GM12878 (cell line): ENCODE measurements around the gene FLACC1. TPM values are rescaled to one million over a fixed set of nuclear protein-coding genes. Genes with fewer than 3 reads are reported as not detected.

Experiments
- ATAC-seq: fragments of 200-7000 bp; cut with Tn5 transposase; 3 replicates; pipeline ENCODE4 v1.9.1; 2020; ENCODE audit warnings: mild to moderate bottlenecking, moderate library complexity
- BruUV-seq: library from RNA; stranded (reverse); fragments of 400-500 nt; replicated peaks from 2 replicates; lab custom pipeline; 2021; lab: Mats Ljungman, UMichigan
- CTCF ChIA-PET: fragments of 300-600 bp; sonication (Branson Sonifier 250); formaldehyde crosslinking; extraction: SDS; loops from one replicate; lab custom pipeline; 2021; ENCODE audit warnings: inconsistent platforms; lab: Yijun Ruan, JAX
- POLR2A ChIA-PET: fragments of 350-600 bp; formaldehyde crosslinking; extraction: SDS; loops from one replicate; lab custom pipeline; 2021; ENCODE audit warnings: inconsistent platforms; lab: Charles Lee
- RAD21 ChIA-PET: fragments of 300-600 bp; sonication (Branson Sonifier 250); formaldehyde crosslinking; loops from one replicate; lab custom pipeline; 2023; ENCODE audit warnings: antibody characterized with exemption; ENCODE audit not compliant: unreplicated experiment; lab: Charles Lee
- SMC1A ChIA-PET: fragments of 300-600 bp; sonication (Branson Sonifier 250); formaldehyde crosslinking; loops from one replicate; lab custom pipeline; 2023; ENCODE audit not compliant: unreplicated experiment, uncharacterized antibody; lab: Charles Lee
- DNase-seq: peaks from one replicate; pipeline ENCODE4 v3.0.0-alpha.2; 2011; ENCODE audit warnings: low read depth, low spot score
- FAIRE-seq: peaks from 3 replicates; lab custom pipeline; 2011; peaks lifted over from hg19 to GRCh38; lab: Jason Lieb, UNC
- H2AFZ ChIP-seq: 2 replicates; pipeline ENCODE4 v1.6.0; 2011; ENCODE audit warnings: low read depth, low read length, control low read depth; ENCODE audit not compliant: control insufficient read depth
- H3K27ac ChIP-seq: 2 replicates; pipeline ENCODE4 v1.5.1; 2011; ENCODE audit warnings: control low read depth; ENCODE audit not compliant: control insufficient read depth, insufficient read depth
- H3K27me3 ChIP-seq, 2 experiments: replicated peaks in 1 of 2; 2 replicates each; pipeline versions ENCODE4 v1.6.0 to v1.6.1; 2011; ENCODE audit warnings: low read length in 1 of 2; ENCODE audit not compliant: control insufficient read depth in 2 of 2, insufficient read depth in 2 of 2
- H3K36me3 ChIP-seq, 2 experiments: 2 replicates each; pipeline ENCODE4 v1.5.1; 2011; ENCODE audit warnings: low read length in 1 of 2; ENCODE audit not compliant: control insufficient read depth in 2 of 2, insufficient read depth in 2 of 2
- H3K4me1 ChIP-seq: 2 replicates; pipeline ENCODE4 v1.6.1; 2011; ENCODE audit warnings: mild to moderate bottlenecking, low read length, moderate library complexity, mixed read lengths; ENCODE audit not compliant: control insufficient read depth, insufficient read depth
- H3K4me2 ChIP-seq: 2 replicates; pipeline ENCODE4 v1.6.0; 2011; ENCODE audit warnings: control low read depth; ENCODE audit not compliant: control insufficient read depth, insufficient read depth
- H3K4me3 ChIP-seq: fragments of 200-600 bp; sonication (generic); 2 replicates; pipeline ENCODE4 v1.5.1; 2016
- H3K79me2 ChIP-seq: 2 replicates; pipeline ENCODE4 v1.6.0; 2011; ENCODE audit warnings: low read length; ENCODE audit not compliant: control insufficient read depth, insufficient read depth
- H3K9ac ChIP-seq: 2 replicates; pipeline ENCODE4 v1.8.0; 2011; ENCODE audit warnings: low read length, control low read depth, mixed read lengths; ENCODE audit not compliant: control insufficient read depth, insufficient read depth
- H3K9me3 ChIP-seq: replicated peaks from 3 replicates; pipeline ENCODE4 v1.5.1; 2011; ENCODE audit warnings: mild to moderate bottlenecking, low read length; ENCODE audit not compliant: control insufficient read depth, insufficient read depth
- H4K20me1 ChIP-seq: 2 replicates; pipeline ENCODE4 v1.6.0; 2011; ENCODE audit not compliant: control insufficient read depth, insufficient read depth
- EGR1 ChIP-seq, 2 experiments: IDR thresholded peaks; 1 replicate in 1 of 2; 2 replicates in 1 of 2; pipeline ENCODE4 v1.6.1; 2011 to 2012; ENCODE audit warnings: low read depth in 2 of 2, low read length in 2 of 2, borderline replicate concordance in 1 of 2, mild to moderate bottlenecking in 1 of 2, moderate library complexity in 1 of 2
- EZH2 ChIP-seq: IDR thresholded peaks from 2 replicates; pipeline ENCODE4 v1.6.1; 2012; ENCODE audit warnings: low read depth, mild to moderate bottlenecking, control low read depth, inconsistent platforms, low read length, borderline replicate concordance; ENCODE audit not compliant: control insufficient read depth
- IKZF2 ChIP-seq, 2 experiments: fragments of 450-650 bp; IDR thresholded peaks; 2 replicates each; pipeline ENCODE4 v1.6.1; 2017; ENCODE audit warnings: mild to moderate bottlenecking in 2 of 2, moderate library complexity in 2 of 2
- SP1 ChIP-seq: IDR thresholded peaks from one replicate; pipeline ENCODE4 v1.6.1; 2011; ENCODE audit warnings: low read depth, low read length
- SREBF2 ChIP-seq: IDR thresholded peaks from 2 replicates; pipeline ENCODE4 v1.6.1; 2012; ENCODE audit warnings: mild to moderate bottlenecking, low read length
- STAT1 ChIP-seq: fragments of 450-650 bp; conservative IDR thresholded peaks from 2 replicates; pipeline ENCODE4 v1.6.1; 2014; ENCODE audit warnings: antibody characterized with exemption, mild to moderate bottlenecking
- USF1 ChIP-seq: IDR thresholded peaks from 2 replicates; pipeline ENCODE4 v1.6.1; 2011; ENCODE audit warnings: borderline replicate concordance, low read depth, mild to moderate bottlenecking, moderate library complexity, mixed read lengths, low read length; ENCODE audit not compliant: insufficient read depth; ENCODE audit errors: extremely low read length
- YY1 ChIP-seq: IDR thresholded peaks from 2 replicates; pipeline ENCODE4 v1.6.1; 2011; ENCODE audit warnings: low read depth, mild to moderate bottlenecking, low read length
- ZBED1 ChIP-seq: IDR thresholded peaks from 2 replicates; pipeline ENCODE4 v1.6.1; 2016; ENCODE audit warnings: borderline replicate concordance
- WGBS: methylation state at CpG from one replicate; pipeline ENCODE4 v1.1.6; 2016; ENCODE audit warnings: low lambda C conversion rate; ENCODE audit not compliant: insufficient replicate concordance, insufficient coverage; ENCODE audit errors: missing lambda C conversion rate; 5-methylcytosine and 5-hydroxymethylcytosine counted together
- in situ Hi-C: fragments of 300-500 bp; cut with MboI; formaldehyde crosslinking; loops from 9 replicates; pipeline ENCODE4 v1.14.3; 2018; ENCODE audit warnings: mixed read lengths
- intact Hi-C: fragments of 100-400 bp; cut with micrococcal nuclease; formaldehyde crosslinking; loops from one replicate; pipeline ENCODE4 v1.14.2; 2022; ENCODE audit not compliant: unreplicated experiment
- polyA plus RNA-seq, 11 experiments: library from polyadenylated mRNA; depleted of rRNA in 4 of 11; unstranded in 6 of 11; stranded (reverse) in 5 of 11; fragments of >200 nt; fragmentation: Nextera tagmentation in 4 of 11; fragmentation: Illumina TruSeq in 1 of 11; extraction: Ambion mirVana in 4 of 11; extraction: Trizol in 1 of 11; gene quantifications; 1 replicate in 1 of 11; 2 replicates in 10 of 11; pipeline versions ENCODE4 v1.2.1 to v1.2.3, GENCODE V29; 2011 to 2016; ENCODE audit warnings: inconsistent platforms in 2 of 11, missing spikeins in 2 of 11, low read depth in 1 of 11
- total RNA-seq, 4 experiments: library from RNA; depleted of rRNA in 3 of 4; stranded (reverse); fragments of >200 nt in 3 of 4; fragmentation: Illumina TruSeq in 1 of 4; extraction: Trizol in 1 of 4; gene quantifications; 2 replicates each; pipeline versions ENCODE4 v1.2.1 to v1.2.3, GENCODE V29; 2013 to 2021

Gene FLACC1
- total and polyA plus RNA-seq, 10 of the 15 experiments (the other 5 are each of a cell fraction or from before 2014, with no cell fraction given), result 0.08 to 0.54 (median 0.30) TPM; not detected in 2

- no peaks in the 10 kb centered on the region for H4K20me1 ChIP-seq
- no peak overlapping the region for H3K4me3 ChIP-seq
- POLR2A ChIA-PET, result no interaction called here
- H3K9ac ChIP-seq, result no peak overlapping the region
- no peak for FAIRE-seq
- TF ChIP-seq USF1, result no peak
- no peak for TF ChIP-seq IKZF2 (IDR thresholded peaks at IDR 0.05)
- no peak for TF ChIP-seq YY1
- no peak for TF ChIP-seq EGR1 (IDR thresholded peaks at IDR 0.05; ENCODE audit: borderline replicate concordance in 1 of 2, low read depth in 2 of 2, low read length in 2 of 2)
- TF ChIP-seq SP1, result no peak
- no peak for TF ChIP-seq STAT1
- TF ChIP-seq EZH2, result no peak
- TF ChIP-seq ZBED1, result no peak
- TF ChIP-seq SREBF2, result no peak
- TF ChIP-seq, all 136 proteins: peak for 0
- no peaks in the 10 kb centered on the region; a peak in 1 of 4 replicates for H3K36me3 ChIP-seq
- intact Hi-C loops, result loop anchor here (5.0 kb wide), 1 partner anchor 133 kb away; the partner anchor contains the start of gene CFLAR
- no peak overlapping the region for H2AFZ ChIP-seq
- WGBS, result 95% methylated on average over 2 of the region's 2 CpGs
- no peak overlapping the region for H3K4me2 ChIP-seq
- no peaks in the 10 kb centered on the region for H3K27me3 ChIP-seq
- RAD21 ChIA-PET, result interaction anchor here (0.7 kb wide), 1 partner anchor 17 kb away, joined by 3 read pairs; no protein-coding TSS in a partner anchor
- no peaks in the 10 kb centered on the region; the same call in 2 of the 3 replicates for H3K9me3 ChIP-seq
- no peak overlapping the region for H3K27ac ChIP-seq
- H3K4me1 ChIP-seq, result peaks cover 25% of the 10 kb centered on the region
- ATAC-seq, result no peak
- CTCF ChIA-PET, result interaction anchor here (1.4 kb wide), 1 partner anchor 17 kb away, joined by 3 read pairs; no protein-coding TSS in a partner anchor
- no peak for DNase-seq
- SMC1A ChIA-PET, result interaction anchor here (7.3 kb wide), 1 partner anchor 12 kb away, joined by 68 read pairs; the partner anchor contains the start of gene CASP8
- in situ Hi-C loops, result no loop called here
- no peaks in the 10 kb centered on the region; the same call in 1 of the 2 replicates for H3K79me2 ChIP-seq
- no TSS peak for BruUV-seq
These were observed 107.3 kb downstream of the FLACC1 start for GRCh38 chr2:201249889-201250288.
